Measurements from ENCODE around the gene PRKCE. TPM values are rescaled to one million over a fixed set of nuclear protein-coding genes. Genes with fewer than 3 reads are reported as not detected.

PRKCE gene
- total RNA-seq, 2 donors from 2014 or later, result 21.7 to 26.9 TPM

GRCh38 chr2:46095830-46096229 lies 444.4 kb downstream of the PRKCE start:
- intact Hi-C loops (cut with DNase I), result no loop called here
- no peak for DNase-seq (ENCODE audit: low spot score)

- intact Hi-C loops (cut with DNase I), result no loop called here
- DNase-seq (ENCODE audit: low spot score), result no peak
These were observed 444.8 kb downstream of the PRKCE start for GRCh38 chr2:46096260-46096659.

- no peak for DNase-seq (ENCODE audit: low spot score)
- intact Hi-C loops (cut with DNase I), result no loop called here
These were observed 446.4 kb downstream of the PRKCE start for GRCh38 chr2:46097714-46098480.

- intact Hi-C loops (cut with DNase I), result no loop called here
- no peak for DNase-seq (ENCODE audit: low spot score)
These were observed 447.2 kb downstream of the PRKCE start for GRCh38 chr2:46098621-46099062.

DNA sequence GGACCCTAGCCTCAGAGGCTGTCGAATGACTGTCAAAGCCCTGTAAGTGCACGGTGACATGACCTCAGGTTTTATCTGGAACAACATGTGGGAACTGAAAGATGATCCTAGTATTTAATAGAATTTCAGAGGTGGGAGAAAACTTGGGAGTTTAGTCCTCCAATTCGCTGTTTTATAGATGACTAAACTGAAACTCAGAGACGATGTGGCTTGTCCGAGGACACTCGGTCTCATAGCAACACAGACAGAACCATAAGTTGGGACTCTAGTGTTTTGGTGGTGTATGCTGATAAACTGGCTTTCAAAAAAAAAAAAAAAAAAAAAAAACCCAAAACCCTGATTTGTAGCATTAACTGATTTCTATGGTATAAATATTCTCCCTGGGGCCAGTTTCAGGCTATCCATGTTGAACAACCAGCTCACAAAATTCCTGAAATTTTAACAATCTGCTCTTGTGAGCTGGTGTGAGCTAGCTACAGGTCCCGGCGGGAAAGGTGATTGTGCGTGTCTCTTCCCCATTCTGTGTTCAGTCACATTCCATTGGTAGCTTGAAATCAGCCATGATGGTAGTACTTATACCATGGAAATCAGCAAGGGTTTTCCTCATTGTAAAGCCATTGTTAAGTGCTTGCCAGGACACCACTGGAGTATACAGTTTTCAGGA lies 450.2 kb downstream of the PRKCE start:
- no peak for DNase-seq (ENCODE audit: low spot score)
- intact Hi-C loops (cut with DNase I), result no loop called here

DNA sequence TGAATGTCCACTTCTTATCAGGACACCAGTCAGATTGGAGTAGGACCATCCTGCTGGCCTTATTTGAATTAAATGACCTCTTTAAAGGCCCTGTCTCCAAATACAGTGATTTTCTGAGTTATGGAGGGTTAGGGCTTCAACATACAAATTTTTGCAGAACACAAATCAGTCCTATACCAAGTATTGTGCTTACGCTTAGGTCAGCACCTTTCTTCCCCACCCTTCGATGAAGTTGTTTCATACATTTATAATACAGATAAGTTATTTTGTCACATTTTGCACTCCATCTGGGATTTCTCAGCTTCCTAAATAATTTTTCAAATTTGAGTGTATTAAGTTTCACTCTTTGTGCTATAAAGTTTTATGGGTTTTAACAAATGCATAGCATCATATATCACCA lies 455.2 kb downstream of the PRKCE start:
- intact Hi-C loops (cut with DNase I), result loop anchor here in 1 of 2 donors (1.0 kb wide), 1 partner anchor 28 kb away; no protein-coding TSS in a partner anchor
- no peak for DNase-seq (ENCODE audit: low spot score)

- intact Hi-C loops (cut with DNase I), result no loop called here
- no peak for DNase-seq (ENCODE audit: low spot score)
These were observed 463.5 kb downstream of the PRKCE start for GRCh38 chr2:46114996-46115395.

GRCh38 chr2:46116150-46116549 lies 464.7 kb downstream of the PRKCE start:
- intact Hi-C loops (cut with DNase I), result no loop called here
- no peak for DNase-seq (ENCODE audit: low spot score)

GRCh38 chr2:46116553-46116991 lies 465.1 kb downstream of the PRKCE start:
- no peak for DNase-seq (ENCODE audit: low spot score)

GRCh38 chr2:46117379-46117778 lies 465.9 kb downstream of the PRKCE start:
- intact Hi-C loops (cut with DNase I), result no loop called here
- DNase-seq (ENCODE audit: low spot score), result no peak

More at GRCh38 chr2:46116553-46116991, 465.1 kb downstream of the PRKCE start:
- intact Hi-C loops (cut with DNase I), result no loop called here

- intact Hi-C loops (cut with DNase I), result no loop called here
- no peak for DNase-seq (ENCODE audit: low spot score)
These were observed 466.5 kb downstream of the PRKCE start for GRCh38 chr2:46117994-46118393.

DNA sequence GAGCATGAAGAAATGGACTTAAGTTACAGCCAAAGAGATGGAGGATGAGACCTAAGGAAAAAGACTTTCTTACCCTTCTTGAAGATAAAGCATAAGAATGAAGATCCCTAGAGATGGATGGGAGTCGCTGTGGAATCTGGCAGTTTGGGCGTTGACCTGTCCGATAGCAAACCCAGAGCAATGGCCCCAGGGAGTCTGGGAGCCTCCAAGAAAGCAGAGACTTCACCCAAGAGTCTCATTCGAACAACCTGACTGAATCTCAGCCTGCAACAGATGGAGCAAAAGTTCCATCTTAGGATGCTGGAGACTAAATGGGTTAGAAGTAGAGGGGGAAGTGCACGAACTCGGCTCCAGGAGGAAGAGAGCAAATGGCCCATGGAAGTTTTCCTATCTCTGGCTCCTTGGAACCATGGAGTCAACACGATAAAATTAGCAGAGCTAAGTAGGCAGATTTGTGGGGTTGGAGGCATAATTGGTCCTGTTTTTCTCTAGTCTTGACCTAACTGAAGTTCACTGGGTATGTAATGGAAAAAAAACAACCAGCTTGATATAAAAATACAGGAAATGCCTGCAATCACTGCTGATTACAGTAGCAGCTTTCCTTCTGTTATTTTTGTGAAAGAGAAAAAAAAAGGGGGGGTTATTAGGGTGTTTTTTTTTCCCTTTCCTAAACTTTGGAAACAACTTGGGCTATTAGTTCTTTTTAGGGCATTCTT lies 467.3 kb downstream of the PRKCE start:
- intact Hi-C loops (cut with DNase I), result no loop called here
- no peak for DNase-seq (ENCODE audit: low spot score)

GRCh38 chr2:46119453-46119852 lies 468.0 kb downstream of the PRKCE start:
- intact Hi-C loops (cut with DNase I), result no loop called here
- no peak for DNase-seq (ENCODE audit: low spot score)

DNA sequence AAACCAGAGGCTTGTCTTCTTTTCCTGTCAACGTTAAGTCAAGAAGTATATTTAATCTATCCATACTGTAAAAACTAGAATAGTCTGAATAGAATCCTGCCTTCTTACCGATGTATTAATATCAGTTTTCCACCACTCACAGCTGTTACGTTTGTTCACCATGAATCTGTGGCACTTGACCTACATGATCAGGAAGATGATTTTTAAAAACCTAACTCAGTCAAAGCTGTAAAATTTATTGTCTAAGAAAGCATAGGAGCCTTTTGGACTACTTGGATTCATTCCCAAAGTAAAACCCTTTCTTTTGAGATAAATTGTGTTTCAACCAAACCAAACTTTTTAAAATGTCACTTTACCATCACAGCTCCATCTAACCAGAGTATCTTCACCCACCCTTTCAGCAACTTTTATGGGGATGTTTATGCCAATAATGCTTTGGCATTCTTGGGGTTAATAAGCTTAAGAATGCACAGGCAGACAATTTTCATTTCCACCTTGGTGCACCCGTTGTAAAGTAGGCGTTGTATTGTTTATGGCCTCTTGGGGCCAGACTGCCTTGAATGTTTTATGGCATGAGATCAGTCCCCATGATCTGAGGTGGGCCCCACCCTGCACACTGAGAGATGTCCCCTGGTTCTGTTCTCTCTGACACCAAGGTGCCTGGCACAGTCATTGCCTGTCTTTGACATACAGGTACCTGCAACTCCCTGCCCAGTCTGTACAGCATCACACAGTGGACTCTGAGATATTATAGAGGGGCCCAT lies 469.5 kb downstream of the PRKCE start:
- no peak for DNase-seq (ENCODE audit: low spot score)
- intact Hi-C loops (cut with DNase I), result no loop called here

GRCh38 chr2:46122318-46122976 lies 471.0 kb downstream of the PRKCE start:
- intact Hi-C loops (cut with DNase I), result no loop called here

DNA sequence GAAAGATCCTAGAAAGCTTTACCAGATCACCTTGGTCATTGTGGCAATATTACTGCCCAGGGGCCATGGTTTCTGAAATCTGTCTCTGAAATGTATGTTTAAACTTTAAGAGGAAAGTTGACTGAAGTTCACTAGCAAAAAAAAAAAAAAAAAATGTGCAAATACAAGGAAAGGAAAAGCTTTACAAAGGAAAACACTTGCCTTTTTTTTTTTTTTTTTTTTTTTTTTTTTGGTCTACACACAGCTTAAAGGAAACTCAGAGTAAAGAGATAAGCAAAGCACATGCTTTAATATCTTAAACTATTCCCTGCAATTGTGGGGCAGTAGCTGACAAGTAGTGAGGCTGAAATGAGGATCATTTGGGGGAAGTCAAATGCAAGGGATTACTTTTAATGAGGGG lies 471.5 kb downstream of the PRKCE start:
- no peak for DNase-seq (ENCODE audit: low spot score)
- intact Hi-C loops (cut with DNase I), result no loop called here

More at GRCh38 chr2:46122318-46122976, 471.0 kb downstream of the PRKCE start:
- no peak for DNase-seq (ENCODE audit: low spot score)

GRCh38 chr2:46125798-46126197 lies 474.3 kb downstream of the PRKCE start:
- intact Hi-C loops (cut with DNase I), result no loop called here
- no peak for DNase-seq (ENCODE audit: low spot score)

- no peak for DNase-seq (ENCODE audit: low spot score)
- intact Hi-C loops (cut with DNase I), result no loop called here
These were observed 475.1 kb downstream of the PRKCE start for GRCh38 chr2:46126571-46126970.

DNA sequence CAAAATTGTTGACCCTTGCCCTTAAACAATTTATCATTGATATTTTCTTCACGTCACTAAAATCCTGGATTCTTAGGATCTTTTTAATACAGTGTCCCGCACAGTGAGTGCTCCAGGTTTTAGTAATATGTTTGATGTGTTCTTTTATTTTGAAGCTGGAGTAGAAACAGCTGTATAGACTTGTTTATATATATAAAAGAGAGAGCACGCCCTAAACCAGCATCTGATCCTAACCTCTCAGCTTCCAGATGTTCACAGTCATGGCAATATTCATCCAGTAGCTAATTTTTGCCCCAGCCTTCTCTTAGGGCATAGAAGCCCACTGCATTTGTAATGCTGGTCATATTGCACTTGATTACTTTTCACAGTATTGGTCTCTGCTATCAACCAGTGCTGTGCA lies 475.7 kb downstream of the PRKCE start:
- DNase-seq (ENCODE audit: low spot score), result no peak
- intact Hi-C loops (cut with DNase I), result no loop called here

All from posterior vena cava (tissue), 2 donors.